Right kidney (tissue), 1 donor: ENCODE data around the gene SSR4.

Experiments
- DNase-seq: peaks from one replicate; pipeline ENCODE4 v3.0.0-alpha.2; 2016

Gene SSR4

GRCh38 chrX:153779891-153780677 lies 14.4 kb upstream of the SSR4 start:
- no peak for DNase-seq

GRCh38 chrX:153780678-153781427 lies 13.6 kb upstream of the SSR4 start, which contains the start of gene SRPK3:
Gene SRPK3, plus strand, starts transcription at chrX:153781041. Its CDS starts 46 bp downstream, at chrX:153781087.
- DNase-seq = no peak

GRCh38 chrX:153781428-153782047 lies 12.9 kb upstream of the SSR4 start:
- no peak for DNase-seq

- no peak for DNase-seq
These were observed 12.2 kb upstream of the SSR4 start for GRCh38 chrX:153782313-153782712.

GRCh38 chrX:153782871-153783270 lies 11.6 kb upstream of the SSR4 start:
- no peak for DNase-seq

- DNase-seq = no peak
These were observed 11.0 kb upstream of the SSR4 start for GRCh38 chrX:153783378-153784013.

GRCh38 chrX:153784325-153784967 lies 10.0 kb upstream of the SSR4 start:
- no peak for DNase-seq

GRCh38 chrX:153786669-153787068 lies 7.8 kb upstream of the SSR4 start:
- no peak for DNase-seq

GRCh38 chrX:153789654-153790053 lies 4.8 kb upstream of the SSR4 start:
- DNase-seq = no peak

- no peak for DNase-seq
These were observed 3.2 kb upstream of the SSR4 start for GRCh38 chrX:153791104-153791852.

- no peak for DNase-seq
These were observed 2.1 kb upstream of the SSR4 start for GRCh38 chrX:153792368-153792767.

GRCh38 chrX:153793291-153793690 lies 1.2 kb upstream of the SSR4 start:
- no peak for DNase-seq

GRCh38 chrX:153794897-153795816 lies 689 bp downstream of the SSR4 start:
- no peak for DNase-seq

- no peak for DNase-seq
These were observed 3.0 kb downstream of the SSR4 start for GRCh38 chrX:153797415-153798015.

GRCh38 chrX:153799326-153799725 lies 4.9 kb downstream of the SSR4 start:
- DNase-seq = no peak

- no peak for DNase-seq
These were observed 5.8 kb downstream of the SSR4 start for GRCh38 chrX:153800177-153800722.

GRCh38 chrX:153800746-153801145 lies 6.3 kb downstream of the SSR4 start:
- DNase-seq = no peak

- no peak for DNase-seq
These were observed 7.2 kb downstream of the SSR4 start for GRCh38 chrX:153801669-153802068.

GRCh38 chrX:153802513-153803045 lies 8.1 kb downstream of the SSR4 start:
- no peak for DNase-seq
